ENCODE data around the gene TMEM151B. TPM values are rescaled to one million over a fixed set of nuclear protein-coding genes. Genes with fewer than 3 reads are reported as not detected.
A peak's percentile ranks its signal among the peaks of the same experiment; 100 is the strongest.

Gene TMEM151B
- total and polyA plus RNA-seq, 2 of the 13 experiments (the other 11 are each of a cell fraction or from before 2014, with no cell fraction given): not detected

DNA sequence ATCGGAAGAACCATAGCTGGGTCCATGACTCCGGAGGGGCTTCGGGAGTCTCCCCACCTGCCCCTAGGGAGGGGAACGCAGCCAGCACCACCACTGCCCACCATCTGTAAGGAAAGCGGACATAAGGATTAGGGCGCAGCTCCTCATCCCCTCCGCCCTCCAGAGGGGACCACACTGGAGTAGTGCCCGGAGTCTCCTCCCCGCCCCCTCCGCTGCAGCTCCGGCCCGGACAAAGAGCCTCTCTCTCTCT lies 13.6 kb upstream of the TMEM151B start (continued):
- TF ChIP-seq USF2 (IDR thresholded peaks at IDR 0.05; ENCODE audit: low read depth, low read length) (no peak), USF2 (CRISPR knock-in tag; IDR thresholded peaks at IDR 0.05; ENCODE audit: borderline replicate concordance) (no peak), PLRG1 (conservative IDR thresholded peaks at IDR 0.05) (no peak), HOXA7 (CRISPR knock-in tag; IDR thresholded peaks at IDR 0.05) (no peak), ZNF709 (CRISPR knock-in tag; IDR thresholded peaks at IDR 0.05) (no peak), NCOR1 (IDR thresholded peaks at IDR 0.05; ENCODE audit: borderline replicate concordance, low read length) (0 out of 2 replicates have a peak, but pooled peaks have one; percentile 21)
- TF ChIP-seq, protein P1, sequence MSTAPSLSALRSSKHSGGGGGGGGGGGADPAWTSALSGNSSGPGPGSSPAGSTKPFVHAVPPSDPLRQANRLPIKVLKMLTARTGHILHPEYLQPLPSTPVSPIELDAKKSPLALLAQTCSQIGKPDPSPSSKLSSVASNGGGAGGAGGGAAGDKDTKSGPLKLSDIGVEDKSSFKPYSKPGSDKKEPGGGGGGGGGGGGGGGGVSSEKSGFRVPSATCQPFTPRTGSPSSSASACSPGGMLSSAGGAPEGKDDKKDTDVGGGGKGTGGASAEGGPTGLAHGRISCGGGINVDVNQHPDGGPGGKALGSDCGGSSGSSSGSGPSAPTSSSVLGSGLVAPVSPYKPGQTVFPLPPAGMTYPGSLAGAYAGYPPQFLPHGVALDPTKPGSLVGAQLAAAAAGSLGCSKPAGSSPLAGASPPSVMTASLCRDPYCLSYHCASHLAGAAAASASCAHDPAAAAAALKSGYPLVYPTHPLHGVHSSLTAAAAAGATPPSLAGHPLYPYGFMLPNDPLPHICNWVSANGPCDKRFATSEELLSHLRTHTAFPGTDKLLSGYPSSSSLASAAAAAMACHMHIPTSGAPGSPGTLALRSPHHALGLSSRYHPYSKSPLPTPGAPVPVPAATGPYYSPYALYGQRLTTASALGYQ (CRISPR knock-in tag; IDR thresholded peaks at IDR 0.05): no peak

DNA sequence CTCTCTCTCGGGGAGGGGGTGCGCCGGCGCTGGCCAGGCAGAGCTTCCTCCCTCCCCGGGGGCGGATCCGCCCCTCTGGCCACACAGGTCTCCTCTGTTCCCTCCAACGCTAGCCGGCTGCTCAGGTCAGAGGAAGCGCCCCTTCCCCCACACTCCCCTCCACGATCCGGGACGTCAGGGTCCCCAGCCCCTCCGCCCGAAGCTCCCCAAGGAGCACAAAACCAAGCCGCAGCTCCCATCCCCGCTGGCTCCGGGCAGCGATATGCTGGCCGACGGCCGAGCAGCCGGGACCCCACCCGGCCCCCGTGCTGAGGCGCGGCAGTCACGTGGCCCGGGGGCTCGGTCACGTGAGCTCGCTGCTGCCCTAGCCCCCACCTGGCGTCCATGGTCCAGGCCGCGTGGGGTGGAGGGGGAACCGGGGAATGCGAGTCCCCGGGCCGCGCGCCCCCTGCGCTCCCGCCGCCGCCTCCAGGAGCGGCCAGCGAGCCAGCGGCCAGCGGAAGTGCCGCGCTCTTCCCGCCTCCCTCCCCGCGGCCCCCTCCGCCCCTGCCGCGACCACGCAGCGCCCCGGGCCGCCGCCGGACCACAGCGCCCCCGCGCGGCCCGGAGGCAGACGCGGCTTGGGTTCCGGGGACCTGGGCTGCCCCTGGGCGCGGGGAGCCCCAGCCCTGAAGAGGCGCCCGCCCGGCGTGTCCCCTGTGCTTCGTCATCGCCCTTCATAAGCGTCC lies 13.1 kb upstream of the TMEM151B start, which contains the start of gene SLC35B2:
SLC35B2 (minus strand) TSS at position 504 of the 728 bp plus-strand sequence; CDS start at position 386, 118 bp downstream.
- intact Hi-C loops (cut with micrococcal nuclease; ENCODE audit: unreplicated experiment): no loop called here
- peak within 1 kb of the TSS; percentile 66 to 84 (median 71) for H3K4me3 ChIP-seq (replicated peaks in 1 of 3; ENCODE audit: insufficient read depth in 1 of 3, low read depth in 2 of 3, low read length in 3 of 3)
- H3K27me3 ChIP-seq (ENCODE audit: control insufficient read depth in 1 of 2, insufficient read depth in 2 of 2, low read length in 2 of 2): no peaks in the 10 kb centered on the region; a peak in 1 of 5 replicates
- H2AFZ ChIP-seq (ENCODE audit: low read length): no peak within 1 kb of the TSS
- FAIRE-seq (peak; percentile 73), DNase-seq (ENCODE audit: low spot score) (peak; percentile 88), ATAC-seq (peak; percentile 71)
- H4K20me1 ChIP-seq (ENCODE audit: insufficient read depth, low read length): peaks cover 43% of the 10 kb centered on the region
- H3K79me2 ChIP-seq (ENCODE audit: insufficient read depth, low read length): peaks cover 15% of the 10 kb centered on the region
- peak within 1 kb of the TSS; percentile 92 for H3K9ac ChIP-seq (ENCODE audit: insufficient read depth, low read depth, low read length)
- 0% methylated on average over 30 of the region's 80 CpGs for WGBS (ENCODE audit: low lambda C conversion rate)
- peak within 1 kb of the TSS; percentile 93 for H3K27ac ChIP-seq (ENCODE audit: extremely low read length, insufficient read depth, low read length)
- ChIA-PET CTCF (ENCODE audit: low intra/inter-chr PET ratio, low total read pairs) (interaction anchor here (0.7 to 1.5 kb wide), 3 partner anchors 36 to 106 kb away, joined by 3 to 4 read pairs (median 4); no protein-coding TSS in a partner anchor), POLR2A (interaction anchor here (0.9 to 6.0 kb wide), 27 partner anchors 7 to 628 kb away, joined by 3 to 264 read pairs (median 5); partner anchors contain the start of genes AARS2, CDC5L, GTPBP2 and HSP90AB1)
- H3K4me1 ChIP-seq (ENCODE audit: insufficient read depth, low read length): peaks cover 53% of the 10 kb centered on the region
- in situ Hi-C loops (cut with HindIII; ENCODE audit: extremely low pct_ligation_motif_present, low pct_unique_long_range_greater_than_20kb): no loop called here
- peak within 1 kb of the TSS; percentile 96 for H3K4me2 ChIP-seq (ENCODE audit: low read depth, low read length)
- BruUV-seq (replicated peaks): no TSS peak
- H3K36me3 ChIP-seq (replicated peaks in 1 of 2; ENCODE audit: control insufficient read depth in 1 of 2, insufficient read depth in 2 of 2, low read length in 2 of 2): peaks cover 23 to 56% of the 10 kb centered on the region in 2 experiments
- H3K9me3 ChIP-seq (ENCODE audit: low read length): no peaks in the 10 kb centered on the region
- TF ChIP-seq ZNF317 (CRISPR knock-in tag; IDR thresholded peaks at IDR 0.05): no peak
- TF ChIP-seq ZNF367 (CRISPR knock-in tag; IDR thresholded peaks at IDR 0.05; ENCODE audit: borderline replicate concordance): no peak; the same call in 1 of the 2 replicates
- TF ChIP-seq ZNF432 (CRISPR knock-in tag; IDR thresholded peaks at IDR 0.05; ENCODE audit: borderline replicate concordance): no peak
- 0 out of 2 replicates have a peak, but pooled peaks have one; percentile 15 for TF ChIP-seq KMT2A (CRISPR knock-in tag; IDR thresholded peaks at IDR 0.05)
- no peak for TF ChIP-seq MLLT10 (CRISPR knock-in tag; IDR thresholded peaks at IDR 0.05)
- TF ChIP-seq, protein P2, sequence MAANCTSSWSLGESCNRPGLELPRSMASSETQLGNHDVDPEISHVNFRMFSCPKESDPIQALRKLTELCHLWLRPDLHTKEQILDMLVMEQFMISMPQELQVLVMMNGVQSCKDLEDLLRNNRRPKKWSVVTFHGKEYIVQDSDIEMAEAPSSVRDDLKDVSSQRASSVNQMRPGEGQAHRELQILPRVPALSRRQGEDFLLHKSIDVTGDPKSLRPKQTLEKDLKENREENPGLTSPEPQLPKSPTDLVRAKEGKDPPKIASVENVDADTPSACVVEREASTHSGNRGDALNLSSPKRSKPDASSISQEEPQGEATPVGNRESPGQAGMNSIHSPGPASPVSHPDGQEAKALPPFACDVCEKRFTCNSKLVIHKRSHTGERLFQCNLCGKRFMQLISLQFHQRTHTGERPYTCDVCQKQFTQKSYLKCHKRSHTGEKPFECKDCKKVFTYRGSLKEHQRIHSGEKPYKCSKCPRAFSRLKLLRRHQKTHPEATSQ (CRISPR knock-in tag; IDR thresholded peaks at IDR 0.05; ENCODE audit: borderline replicate concordance): peak; percentile 80; the same call in 1 of the 2 replicates
- TF ChIP-seq TGIF2 (CRISPR knock-in tag; IDR thresholded peaks at IDR 0.05): peak; percentile 91
- peak; percentile 50; the same call in 1 of the 2 replicates for TF ChIP-seq SIX1 (CRISPR knock-in tag; IDR thresholded peaks at IDR 0.05; ENCODE audit: borderline replicate concordance)
- peak; percentile 96 for TF ChIP-seq ZSCAN21 (CRISPR knock-in tag; IDR thresholded peaks at IDR 0.05; ENCODE audit: borderline replicate concordance)
- TF ChIP-seq HIVEP1 (CRISPR knock-in tag; IDR thresholded peaks at IDR 0.05): peak; percentile 75
- TF ChIP-seq PCBP1 (IDR thresholded peaks at IDR 0.05; ENCODE audit: borderline replicate concordance, low read depth, low read length): peak; percentile 95; the same call in 1 of the 2 replicates

Measured in HepG2 (cell line).